22Rv1 (cell line): ENCODE measurements around the gene MICU2.

Experiments
- CTCF ChIP-seq: fragments of 450-650 bp; IDR thresholded peaks from 2 replicates; pipeline ENCODE4 v1.5.1; 2017; ENCODE audit warnings: mild to moderate bottlenecking
- ZFX ChIP-seq: fragments of 450-650 bp; IDR thresholded peaks from 2 replicates; pipeline ENCODE4 v1.6.1; 2017; ENCODE audit warnings: antibody characterized with exemption, borderline replicate concordance

GRCh38 chr13:21613791-21614190 is 9.8 kb upstream of the MICU2 start:
- TF ChIP-seq CTCF: no peak
- no peak for TF ChIP-seq ZFX
